GM12892 (cell line): ENCODE results near the gene DACT3.
"Not testable (repeated sequence)": the region's sequence is repeated elsewhere in the genome, so short reads cannot be mapped to it uniquely, and the experiment has no call there.

ENCODE experiments used
- DNase-seq: peaks from one replicate; pipeline ENCODE4 v3.0.0; 2011; ENCODE audit not compliant: insufficient read length
- FAIRE-seq: peaks from 2 replicates; lab custom pipeline; 2011; peaks lifted over from hg19 to GRCh38; lab: Jason Lieb, UNC
- POLR2A ChIP-seq: IDR thresholded peaks from 2 replicates; pipeline ENCODE4 v1.6.1; 2011; ENCODE audit warnings: low read depth, low read length, control low read depth
- POLR2AphosphoS5 ChIP-seq: IDR thresholded peaks from 2 replicates; pipeline ENCODE4 v1.6.1; 2011; ENCODE audit warnings: low read depth, low read length, control low read depth
- TAF1 ChIP-seq: IDR thresholded peaks from 2 replicates; pipeline ENCODE4 v1.6.1; 2011; ENCODE audit warnings: low read depth, mild to moderate bottlenecking, control low read depth, low read length, borderline replicate concordance

DACT3 gene

DNA sequence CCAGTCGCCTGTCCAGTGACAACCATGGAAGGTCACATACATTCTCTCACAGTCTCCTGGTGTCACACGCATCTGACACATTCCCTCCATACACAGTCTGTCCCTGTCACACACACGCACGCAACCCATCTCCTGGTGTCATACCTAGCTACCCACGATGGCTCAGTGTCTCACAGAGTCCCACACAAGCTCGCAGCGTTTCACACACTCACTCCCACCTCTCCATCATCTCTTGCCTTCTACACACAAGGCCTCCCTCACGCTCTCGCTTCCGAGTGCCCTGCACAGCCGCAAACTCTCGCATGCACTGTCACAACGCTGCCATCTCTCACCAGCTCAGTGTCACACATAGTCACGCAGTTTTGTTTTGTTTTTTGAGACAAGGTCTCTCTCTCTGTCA, 23.8 kb downstream of the DACT3 start:
- no peak for DNase-seq
- FAIRE-seq = no peak
- no peak for TF ChIP-seq POLR2A
- TF ChIP-seq POLR2AphosphoS5 = no peak
- no peak for TF ChIP-seq TAF1

DNA sequence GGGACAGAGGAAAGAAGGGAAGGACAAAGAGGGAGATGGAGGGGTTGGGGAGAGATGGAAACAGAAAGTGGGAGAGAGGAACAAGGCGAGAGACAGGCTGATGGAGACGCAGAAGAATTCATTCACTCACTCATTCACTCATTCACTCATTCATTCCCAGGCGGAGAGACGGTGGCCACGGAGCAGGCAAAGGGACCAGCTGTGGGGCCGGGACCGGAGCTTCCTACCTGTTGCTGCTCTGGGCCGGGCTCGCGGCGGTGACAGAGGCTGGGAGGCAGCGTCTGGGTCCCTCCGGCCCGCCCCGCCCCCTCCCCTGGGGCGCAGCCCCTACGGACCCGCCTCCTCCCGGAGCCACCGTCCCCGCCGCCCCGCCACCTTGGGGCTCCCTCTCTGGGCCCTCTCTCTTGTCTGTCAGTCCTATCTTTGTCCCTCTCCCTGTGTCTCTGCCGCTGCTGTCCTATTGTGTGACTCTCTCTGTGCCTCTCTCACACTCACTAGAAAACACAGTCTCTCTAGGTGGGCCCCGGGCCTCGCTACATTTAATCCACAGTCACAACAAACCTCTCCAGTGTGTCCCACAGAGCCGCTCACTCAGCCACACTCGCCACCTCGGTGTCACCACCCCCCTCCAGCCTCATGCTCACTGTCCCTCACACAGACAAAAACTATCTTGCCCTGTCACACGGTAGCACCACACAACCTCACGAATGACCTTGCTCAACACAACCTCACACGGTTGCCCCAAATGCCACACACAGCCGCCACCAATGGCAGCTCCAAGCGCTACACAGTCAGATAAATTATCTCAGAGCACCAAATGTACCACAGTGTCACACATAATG, 24.8 kb downstream of the DACT3 start, which contains the start of gene GNG8:
Gene GNG8, minus strand, starts transcription at position 283 of the 842 bp plus-strand sequence. CDS start 1,520 bp downstream, outside the sequence.
- no peak for DNase-seq
- FAIRE-seq = peak; percentile 40
- TF ChIP-seq TAF1 (no peak), POLR2A (no peak), POLR2AphosphoS5 (no peak)

DNA sequence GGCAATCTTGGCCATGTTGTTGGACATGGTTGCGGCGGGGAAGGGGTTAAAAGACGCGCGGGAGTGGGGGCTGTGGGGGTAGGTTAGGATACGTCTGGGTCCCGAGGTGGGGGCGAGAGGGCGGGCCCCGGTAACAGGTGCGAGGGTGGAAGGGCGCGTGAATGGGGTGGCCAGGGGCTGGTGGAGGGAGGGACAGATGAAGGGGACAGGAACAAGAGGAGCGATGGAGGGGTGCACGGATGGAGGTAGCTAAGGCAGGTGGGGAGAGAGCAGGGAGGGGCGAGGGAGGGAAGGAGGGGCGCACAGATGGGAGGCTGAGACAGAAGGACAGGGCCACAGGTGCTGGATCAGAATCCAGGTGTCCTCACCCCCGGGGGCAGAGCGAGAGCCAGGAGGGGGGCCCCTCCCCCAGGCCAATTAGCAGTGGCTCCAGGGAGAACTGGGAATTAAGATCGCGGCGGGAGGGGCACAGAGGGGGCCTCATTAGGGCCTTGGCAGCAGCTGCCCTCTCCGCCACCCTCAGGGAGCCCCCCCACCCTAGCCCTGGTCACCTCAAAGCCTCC, 26.2 kb downstream of the DACT3 start:
- DNase-seq (no peak), FAIRE-seq (no peak)
- TF ChIP-seq POLR2AphosphoS5 = no peak

DNA sequence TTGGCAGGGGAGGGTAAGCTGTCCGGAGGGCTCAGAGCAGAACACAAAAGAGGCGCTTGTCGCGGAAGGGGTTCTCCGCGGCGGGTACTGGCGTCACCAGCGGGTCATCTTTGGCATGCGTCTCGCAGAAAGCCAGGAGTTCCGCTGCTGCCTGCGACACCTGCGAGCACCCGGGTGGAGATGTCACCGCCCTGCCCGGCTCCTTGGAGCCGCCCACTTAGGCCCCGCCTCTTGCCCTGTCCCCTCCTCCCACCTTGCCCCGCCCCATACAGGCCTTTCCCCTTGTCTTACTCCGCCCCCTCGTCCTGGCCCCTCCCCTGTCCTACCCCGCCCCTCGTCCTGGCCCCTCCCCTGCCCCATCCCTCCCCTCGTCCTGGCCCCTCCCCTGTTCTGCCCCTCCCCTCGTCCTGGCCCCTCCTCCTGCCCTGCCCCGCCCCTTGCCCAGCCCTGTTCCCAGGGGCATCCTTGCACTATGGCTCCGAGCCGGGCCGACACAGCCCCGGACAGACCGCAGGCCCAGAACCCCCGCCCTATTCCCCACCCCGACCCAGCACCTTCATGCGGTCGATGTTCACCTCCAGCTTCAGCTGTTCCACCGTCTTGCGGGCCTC, 26.8 kb downstream of the DACT3 start:
- TF ChIP-seq TAF1 (no peak), POLR2AphosphoS5 (no peak), POLR2A (no peak)
- DNase-seq = peak; percentile 88
- FAIRE-seq = peak; percentile 99

DNA sequence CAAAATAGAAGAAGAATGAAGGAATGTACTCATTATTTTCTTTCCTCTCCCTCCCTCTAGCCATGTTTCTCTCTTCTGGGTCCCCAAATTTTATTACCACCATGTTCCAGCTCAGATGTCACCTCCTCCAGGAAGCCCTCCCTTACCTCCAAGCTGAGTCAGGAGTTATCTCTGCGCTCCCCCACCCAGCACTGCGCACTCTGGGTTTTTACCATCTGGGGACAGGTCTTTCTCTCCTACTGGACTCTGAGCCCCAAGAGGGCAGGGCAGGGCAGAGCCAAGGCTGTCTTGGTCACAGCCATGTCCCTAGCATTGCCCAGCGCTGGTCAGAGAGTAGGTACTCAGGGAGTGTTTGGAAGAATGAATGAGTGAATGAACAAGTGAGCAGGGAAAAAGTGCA, 27.9 kb downstream of the DACT3 start:
- FAIRE-seq (no peak), DNase-seq (no peak)
- no peak for TF ChIP-seq TAF1
- no peak for TF ChIP-seq POLR2A
- no peak for TF ChIP-seq POLR2AphosphoS5

DNA sequence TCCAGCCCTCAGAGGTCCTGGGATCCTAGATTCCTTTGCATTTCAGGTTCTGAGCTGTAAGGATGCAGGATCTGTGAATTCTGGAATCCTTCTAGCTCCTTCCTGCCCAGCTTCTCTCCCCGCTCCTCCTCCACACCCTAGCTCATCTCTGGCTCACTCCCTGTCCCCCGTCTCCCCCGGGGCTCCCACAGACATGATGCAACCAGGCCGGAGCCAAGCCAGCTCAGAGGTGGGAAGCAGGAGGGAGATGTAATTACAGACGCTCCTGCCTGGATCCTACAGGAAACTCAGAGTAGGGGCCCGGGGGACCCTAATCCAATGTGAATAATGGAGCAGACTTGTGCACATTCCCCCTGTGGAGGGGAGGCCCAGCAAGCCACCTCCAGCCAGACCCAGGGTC, 29.5 kb downstream of the DACT3 start:
- no peak for DNase-seq
- no peak for FAIRE-seq
- TF ChIP-seq POLR2AphosphoS5 = no peak
- TF ChIP-seq POLR2A = no peak
- TF ChIP-seq TAF1 = no peak

DNA sequence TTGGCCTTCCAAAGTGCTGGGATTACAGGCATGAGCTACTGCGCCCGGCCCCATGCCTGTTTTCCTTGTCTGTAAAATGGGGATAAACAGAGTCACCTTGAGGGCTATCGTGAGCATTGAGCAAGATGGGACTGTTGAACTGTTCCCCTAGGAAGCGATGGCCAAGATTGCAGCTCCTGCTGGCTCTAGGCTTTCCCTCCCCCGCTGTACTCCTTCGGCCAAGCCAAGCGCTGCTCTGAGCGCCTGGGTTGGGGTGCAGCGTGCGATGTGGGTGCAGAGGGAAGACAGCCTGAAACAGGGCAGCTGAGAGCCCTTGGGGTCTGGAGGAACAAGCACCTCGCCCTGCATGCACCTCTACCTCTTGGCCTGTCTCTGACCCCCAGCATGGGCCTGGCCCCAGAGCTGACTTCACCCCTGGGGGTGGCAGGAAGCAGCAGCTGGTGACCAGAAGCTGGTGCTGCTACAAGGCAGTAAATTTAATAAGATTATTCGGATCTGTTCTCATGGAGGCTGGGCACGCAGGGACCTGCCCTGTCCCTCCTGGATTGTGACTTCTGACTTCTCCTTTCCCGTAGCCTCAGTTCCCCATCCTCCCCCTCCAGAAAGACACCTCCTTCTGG, 30.3 kb downstream of the DACT3 start:
- FAIRE-seq (no peak), DNase-seq (no peak)
- no peak for TF ChIP-seq TAF1
- TF ChIP-seq POLR2A = no peak
- TF ChIP-seq POLR2AphosphoS5 = no peak

DNA sequence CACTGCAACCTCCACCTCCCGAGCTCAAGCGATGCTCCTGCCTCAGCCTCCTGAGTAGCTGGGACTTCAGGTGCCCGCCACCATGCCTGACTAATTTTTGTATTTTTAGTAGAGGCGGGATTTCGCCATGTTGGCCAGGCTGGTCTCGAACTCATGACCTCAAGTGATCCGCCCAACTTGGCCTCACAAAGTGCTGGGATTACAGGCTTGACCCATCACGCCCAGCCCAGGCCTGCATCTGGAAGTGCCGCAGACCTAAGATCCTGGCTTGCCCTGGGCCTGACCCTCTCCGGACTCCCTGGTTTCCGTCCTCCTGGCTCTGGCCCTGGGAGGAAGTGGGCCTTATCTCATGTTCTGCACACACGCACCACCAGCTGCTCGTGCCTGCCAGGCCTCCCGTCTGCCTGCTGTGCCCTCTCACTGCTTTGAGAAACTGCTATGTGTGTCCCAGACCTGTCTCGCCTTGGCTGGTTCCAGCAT, 31.4 kb downstream of the DACT3 start:
- TF ChIP-seq POLR2AphosphoS5 (no peak), TAF1 (no peak), POLR2A (no peak)
- no peak for FAIRE-seq
- DNase-seq = no peak

DNA sequence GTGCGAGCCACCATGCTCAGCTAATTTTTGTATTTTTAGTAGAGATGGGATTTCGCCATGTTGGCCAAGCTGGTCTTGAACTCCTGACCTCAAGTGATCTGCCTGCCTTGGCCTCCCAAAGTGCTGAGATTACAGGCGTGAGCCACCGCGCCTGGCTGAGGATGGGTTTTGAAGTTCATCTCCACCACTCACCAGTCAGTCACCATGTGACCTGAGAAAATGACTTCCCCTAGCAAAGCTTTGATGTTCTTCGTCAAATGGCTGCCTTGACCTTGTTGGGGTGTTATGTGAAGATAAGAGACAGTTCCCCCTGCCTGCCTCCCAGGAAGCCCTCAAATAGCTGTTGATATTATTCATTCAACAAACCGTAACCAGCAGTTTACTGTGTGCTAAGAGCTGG, 32.0 kb downstream of the DACT3 start:
- not testable (repeated sequence) for FAIRE-seq, DNase-seq

DNA sequence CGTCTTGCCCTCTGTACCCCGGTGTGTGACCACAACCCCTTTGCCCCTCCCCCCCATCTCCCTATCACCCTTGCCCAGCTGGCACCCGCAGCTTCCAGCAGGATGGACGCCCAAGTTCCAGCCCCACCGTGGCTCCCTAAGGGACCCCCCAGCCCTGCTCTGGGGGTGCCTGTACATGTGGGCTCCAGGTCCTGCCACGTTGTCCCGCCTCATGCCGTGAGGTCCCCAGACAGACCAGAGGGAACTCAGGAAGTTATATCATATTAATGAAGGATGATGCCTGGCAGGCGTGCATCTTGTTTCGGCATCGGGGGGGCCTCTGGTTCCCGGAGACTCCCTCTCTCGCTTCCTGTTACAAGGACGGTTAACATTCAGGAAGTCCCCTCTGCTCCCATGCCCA, 34.5 kb downstream of the DACT3 start:
- TF ChIP-seq POLR2A = no peak
- TF ChIP-seq POLR2AphosphoS5 = no peak
- TF ChIP-seq TAF1 = no peak
- FAIRE-seq (no peak), DNase-seq (no peak)

DNA sequence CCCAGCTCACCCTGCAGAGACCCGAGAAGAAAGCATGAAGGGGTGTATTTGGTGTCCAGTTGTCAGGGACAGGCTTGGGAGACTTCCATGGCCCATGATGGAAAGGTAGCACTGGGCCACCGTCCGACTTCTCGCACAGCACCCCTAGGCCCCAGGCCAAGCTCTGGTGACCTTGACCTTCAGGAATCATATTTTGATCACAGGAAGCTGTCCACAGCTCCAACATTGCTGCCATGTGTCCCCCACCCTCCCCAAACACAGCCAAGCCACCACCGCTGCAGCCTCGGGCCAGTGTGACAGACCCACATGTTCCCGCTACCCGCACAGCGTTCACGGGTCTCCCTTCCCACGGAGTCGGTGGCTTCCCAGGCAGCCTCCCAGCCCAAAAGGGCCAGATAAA, 35.3 kb downstream of the DACT3 start:
- FAIRE-seq = no peak
- no peak for DNase-seq
- TF ChIP-seq POLR2A = no peak
- TF ChIP-seq TAF1 = no peak

DNA sequence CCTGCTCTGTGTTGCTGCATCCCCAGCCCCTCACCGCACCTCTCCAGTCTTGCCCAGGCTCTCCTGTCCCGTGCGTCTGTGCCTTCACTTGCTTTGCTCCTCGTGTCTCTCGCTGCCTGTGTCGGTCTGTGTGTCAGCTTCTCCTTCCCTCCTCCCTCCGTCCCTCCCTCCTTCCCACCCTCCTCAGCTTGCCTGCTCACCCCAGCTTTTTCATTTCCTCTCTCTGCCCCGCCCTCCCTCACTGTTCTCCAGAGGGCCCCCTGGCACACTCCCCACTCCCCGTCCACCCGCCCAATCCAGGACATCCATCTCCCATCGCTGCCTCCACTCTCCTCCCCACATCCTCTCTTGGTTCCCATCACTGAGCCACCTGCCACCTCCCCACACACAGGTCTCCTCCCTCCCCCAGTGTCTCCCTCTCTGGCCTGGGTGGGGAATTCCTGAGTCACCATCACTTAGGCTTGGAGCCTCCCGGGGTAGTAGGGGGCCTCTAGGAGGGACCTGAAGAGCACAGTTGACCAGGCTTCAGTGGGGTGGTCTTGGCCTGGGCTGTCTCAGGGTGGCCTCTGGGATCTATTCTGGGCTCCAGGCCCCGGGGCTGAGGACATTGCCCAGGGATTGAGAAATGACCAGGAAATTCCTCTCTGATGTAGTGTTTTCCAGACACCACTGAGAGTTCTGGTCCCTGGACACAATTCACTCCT, 35.9 kb downstream of the DACT3 start, which contains the start of gene PTGIR:
Gene PTGIR, minus strand, starts transcription at position 132 of the 704 bp plus-strand sequence. CDS start 864 bp downstream, outside the sequence.
- FAIRE-seq (peak; percentile 90), DNase-seq (no peak)

More for the DNA sequence above, 35.9 kb downstream of the DACT3 start, which contains the start of gene PTGIR:
- TF ChIP-seq POLR2AphosphoS5 (0 out of 2 replicates have a peak, but pooled peaks have one; percentile 19), TAF1 (no peak), POLR2A (peak; percentile 39; the same call in 1 of the 2 replicates)
